Upper lobe of left lung (tissue), 4 donors: ENCODE measurements around the gene CXCL12.

Source experiments
- CTCF ChIP-seq, 6 experiments: fragments of 450-650 bp in 4 of 6; fragments of 200-600 bp in 2 of 6; sonication (generic) in 2 of 6; IDR thresholded peaks; one replicate each; pipeline ENCODE4 v1.5.1; 2016 to 2019; ENCODE audit warnings: antibody characterized with exemption in 6 of 6
- EP300 ChIP-seq, 4 donors: sonication (generic); formaldehyde crosslinking; IDR thresholded peaks; one replicate each; pipeline ENCODE4 v1.5.1; 2017; ENCODE audit warnings: antibody characterized with exemption in 4 of 4, control low read depth in 2 of 4
- POLR2A ChIP-seq, 4 donors: fragments of 450-650 bp; IDR thresholded peaks; one replicate each; pipeline ENCODE4 v1.5.1; 2016 to 2017; ENCODE audit warnings: antibody characterized with exemption in 4 of 4, mild to moderate bottlenecking in 2 of 4
- POLR2AphosphoS5 ChIP-seq, 2 donors: sonication (generic); formaldehyde crosslinking; IDR thresholded peaks; one replicate each; pipeline ENCODE4 v1.5.1; 2017; ENCODE audit warnings: antibody characterized with exemption in 2 of 2

DNA sequence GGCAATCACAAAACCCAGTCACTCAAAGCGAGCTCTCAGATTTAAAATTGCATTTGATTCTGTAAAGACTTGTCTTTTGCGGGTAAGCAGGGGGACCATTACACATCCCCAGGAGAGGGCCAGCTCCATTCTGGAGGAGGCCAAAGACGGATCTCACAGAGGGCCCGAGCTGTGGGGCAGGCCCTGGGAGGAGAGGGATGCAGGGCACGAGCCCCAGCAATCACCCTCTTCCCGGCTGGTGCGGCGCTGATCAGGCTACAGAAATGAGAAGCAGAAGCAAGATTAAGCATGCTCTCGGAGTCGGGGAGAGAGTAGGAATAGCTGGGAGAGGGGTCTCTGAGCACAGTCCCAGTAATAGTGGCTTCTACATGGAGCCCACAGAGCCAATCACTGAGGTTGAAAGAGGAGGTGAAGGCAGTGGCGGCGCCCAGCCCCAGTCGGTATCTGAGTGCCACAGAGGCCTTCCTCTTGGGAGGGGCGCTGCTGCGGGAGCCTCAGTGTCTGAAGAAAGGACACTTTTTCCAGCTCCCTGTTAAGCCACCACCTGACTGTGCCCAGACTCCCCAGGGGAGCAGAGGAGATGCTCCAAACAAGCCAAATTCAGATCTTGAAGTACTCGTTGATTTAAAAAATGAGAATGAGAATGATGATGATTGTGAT, 7.1 kb downstream of the CXCL12 start:
- TF ChIP-seq CTCF (IDR thresholded peaks at IDR 0.05), result no peak
- TF ChIP-seq POLR2AphosphoS5 (IDR thresholded peaks at IDR 0.05), result no peak
- TF ChIP-seq EP300 (IDR thresholded peaks at IDR 0.05), result no peak
- TF ChIP-seq POLR2A (IDR thresholded peaks at IDR 0.05), result no peak
